Endothelial cell of umbilical vein (primary cell): Measurements from ENCODE around the gene CTDP1. TPM values are rescaled to one million over a fixed set of nuclear protein-coding genes. Genes with fewer than 3 reads are reported as not detected.

Source experiments
- polyA plus RNA-seq, 4 experiments: library from polyadenylated mRNA; depleted of rRNA in 3 of 4; stranded (reverse) in 3 of 4; unstranded in 1 of 4; fragments of >200 nt; gene quantifications; 2 replicates each; pipeline versions ENCODE4 v1.2.1 to v1.2.3, GENCODE V29; 2011 to 2012; ENCODE audit warnings: missing spikeins in 1 of 4
- total RNA-seq: library from RNA; stranded (reverse); gene quantifications from 2 replicates; pipeline ENCODE4 v1.2.3, GENCODE V29; 2021

CTDP1 gene
- total and polyA plus RNA-seq, 2 donors (not counting 3 experiments of a cell fraction or from before 2014, with no cell fraction given) = 15.3 to 27.6 TPM

Other genes with a start within 250 kb of the CTDP1 start
- not detected in 2 replicates for gene KCNG2, start 118.1 kb downstream of the CTDP1 start, total RNA-seq
- not detected in 2 replicates for gene KCNG2, start 118.1 kb downstream of the CTDP1 start, polyA plus RNA-seq